K562 (cell line): ENCODE data around the gene ENTR1. TPM values are rescaled to one million over a fixed set of nuclear protein-coding genes. Genes with fewer than 3 reads are reported as not detected.

ENCODE experiments used
- BCOR ChIP-seq: fragments of 450-650 bp; IDR thresholded peaks from 2 replicates; pipeline ENCODE4 v1.6.1; 2016
- CBX5 ChIP-seq: IDR thresholded peaks from 2 replicates; pipeline ENCODE4 v1.6.1; 2014; ENCODE audit warnings: low read depth, borderline replicate concordance
- CHCHD3 ChIP-seq: fragments of 250-450 bp; sonication (Bioruptor Pico); IDR thresholded peaks from 2 replicates; pipeline ENCODE4 v2.1.2; 2022; ENCODE audit warnings: mild to moderate bottlenecking
- ELF1 ChIP-seq: fragments of 200-800 bp; sonication (Bioruptor generic); IDR thresholded peaks from 2 replicates; pipeline ENCODE4 v1.6.1; 2016; ENCODE audit warnings: missing genetic modification characterization, missing compliant biosample characterization
- HDAC1 ChIP-seq, 2 experiments: fragments of 450-650 bp; IDR thresholded peaks; 2 replicates each; pipeline ENCODE4 v1.6.1; 2016 to 2017; ENCODE audit warnings: inconsistent platforms in 1 of 2, mild to moderate bottlenecking in 1 of 2, moderate library complexity in 1 of 2
- KAT7 ChIP-seq: sonication (generic); formaldehyde crosslinking; IDR thresholded peaks from 2 replicates; pipeline ENCODE4 v1.8.0; 2022; ENCODE audit warnings: missing genetic modification reagents, mild to moderate bottlenecking, borderline replicate concordance
- MECOM ChIP-seq: fragments of 250-450 bp; sonication (Bioruptor Pico); IDR thresholded peaks from 2 replicates; pipeline ENCODE4 v1.8.0; 2022; ENCODE audit warnings: inconsistent platforms
- NR1H2 ChIP-seq: sonication (generic); formaldehyde crosslinking; IDR thresholded peaks from 2 replicates; pipeline ENCODE4 v1.4.0; 2020; ENCODE audit warnings: mild to moderate bottlenecking, missing genetic modification reagents
- POLR2AphosphoS2 ChIP-seq: IDR thresholded peaks from 2 replicates; pipeline ENCODE4 v1.6.1; 2012; ENCODE audit warnings: low read length, improper control_type of control experiment
- POLR2H ChIP-seq: IDR thresholded peaks from 2 replicates; pipeline ENCODE4 v1.6.1; 2016; ENCODE audit warnings: missing genetic modification characterization, low read depth, mild to moderate bottlenecking, control low read depth, missing compliant biosample characterization, moderate library complexity
- RB1 ChIP-seq: fragments of 450-650 bp; IDR thresholded peaks from 2 replicates; pipeline ENCODE4 v1.6.1; 2017; ENCODE audit warnings: low read depth, mild to moderate bottlenecking
- RBM17 ChIP-seq: fragments of 200-400 bp; formaldehyde crosslinking; IDR thresholded peaks from 2 replicates; pipeline ENCODE4 v1.6.1; 2017; ENCODE audit warnings: low read depth, mild to moderate bottlenecking, low read length, borderline replicate concordance
- ZNF431 ChIP-seq: sonication (generic); formaldehyde crosslinking; IDR thresholded peaks from 2 replicates; pipeline ENCODE4 v1.8.0; 2022; ENCODE audit warnings: mild to moderate bottlenecking, missing genetic modification reagents
- ZSCAN29 ChIP-seq: fragments of 450-650 bp; IDR thresholded peaks from 2 replicates; pipeline ENCODE4 v1.6.1; 2017
- polyA plus RNA-seq, 8 experiments: library from polyadenylated mRNA; depleted of rRNA in 4 of 8; stranded (reverse) in 5 of 8; unstranded in 3 of 8; fragments of >200 nt; fragmentation: Nextera tagmentation in 2 of 8; fragmentation: Illumina TruSeq in 1 of 8; extraction: Ambion mirVana in 2 of 8; extraction: Trizol in 1 of 8; gene quantifications; 2 replicates each; pipeline versions ENCODE4 v1.2.1 to v1.2.3, GENCODE V29; 2011 to 2014; ENCODE audit warnings: inconsistent platforms in 1 of 8, missing spikeins in 1 of 8
- total RNA-seq, 7 experiments: library from RNA; depleted of rRNA in 6 of 7; stranded (reverse); fragments of >200 nt in 6 of 7; fragmentation: Illumina TruSeq in 2 of 7; extraction: Trizol in 2 of 7; gene quantifications; 2 replicates each; pipeline versions ENCODE4 v1.2.1 to v1.2.3, GENCODE V29; 2011 to 2021; ENCODE audit warnings: low replicate concordance in 1 of 7
- TF ChIP-seq, protein P1 (sequence below): fragments of 150-350 bp; conservative IDR thresholded peaks from 2 replicates; pipeline ENCODE4 v1.6.1; 2014; ENCODE audit warnings: low read length
- TF ChIP-seq, protein P2 (sequence below): fragments of 450-650 bp; IDR thresholded peaks from 2 replicates; pipeline ENCODE4 v1.6.1; 2017; ENCODE audit warnings: mild to moderate bottlenecking, moderate library complexity
- TF ChIP-seq, protein P3 (sequence below): fragments of 250-450 bp; sonication (Bioruptor Pico); IDR thresholded peaks from 2 replicates; pipeline ENCODE4 v1.4.0; 2020; ENCODE audit warnings: mild to moderate bottlenecking, moderate library complexity
- TF ChIP-seq, protein P4 (sequence below): fragments of 250-450 bp; sonication (Bioruptor Pico); IDR thresholded peaks from 2 replicates; pipeline ENCODE4 v1.8.0; 2021; ENCODE audit warnings: borderline replicate concordance, mild to moderate bottlenecking, moderate library complexity; ENCODE audit not compliant: poor library complexity, severe bottlenecking
- TF ChIP-seq, protein P5 (sequence below): fragments of 450-650 bp; IDR thresholded peaks from 2 replicates; pipeline ENCODE4 v1.6.1; 2016; ENCODE audit warnings: missing biosample characterization, missing genetic modification characterization

Gene ENTR1
- total and polyA plus RNA-seq, 9 of the 15 experiments (the other 6 are each of a cell fraction or from before 2014, with no cell fraction given): 6.7 to 106 (median 72.6) TPM

DNA sequence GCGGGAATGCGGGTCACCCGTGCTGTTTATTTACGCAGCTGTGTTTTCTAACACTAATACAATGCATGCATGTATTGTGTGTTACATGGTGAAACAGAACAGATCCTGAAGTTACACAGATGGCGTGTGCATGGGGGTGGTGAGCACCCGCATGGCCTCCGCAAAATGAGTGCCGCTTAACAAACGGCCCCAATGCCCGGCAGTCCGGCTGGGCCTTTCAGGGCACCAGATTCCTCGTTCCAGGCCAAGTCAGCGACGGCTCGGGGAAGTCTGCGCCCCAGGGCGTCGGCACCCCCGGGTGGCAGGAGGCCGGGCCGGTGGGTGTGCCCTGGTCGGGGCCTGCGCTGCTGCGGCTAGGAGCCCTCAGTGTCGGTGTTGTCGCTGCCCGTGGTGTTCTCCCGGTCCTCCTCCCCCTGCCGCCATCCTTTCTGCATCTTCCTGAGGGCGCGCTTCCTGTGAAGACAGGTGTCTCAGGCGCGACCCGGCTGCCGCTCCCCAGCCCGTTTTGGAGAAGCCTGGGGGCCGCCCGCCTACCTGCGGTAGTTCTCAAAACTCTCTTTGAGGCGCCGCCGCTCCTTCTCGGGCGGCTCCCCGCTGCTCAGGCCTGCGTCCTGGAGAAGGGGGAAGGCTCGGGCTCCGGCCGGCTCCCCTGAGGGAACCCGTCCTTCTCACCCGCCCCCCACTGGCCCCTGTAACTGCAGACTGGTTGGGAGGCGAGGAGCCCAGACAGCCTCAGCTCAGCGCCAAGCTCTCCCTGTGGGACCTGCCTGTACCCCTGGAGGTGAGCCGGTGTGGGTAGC is 46.3 kb downstream of the ENTR1 start (continued):
- TF ChIP-seq KAT7 (no peak), RB1 (no peak), ZSCAN29 (no peak; the same call in 1 of the 2 replicates), ELF1 (tag) (peak; percentile 55), POLR2AphosphoS2 (0 out of 2 replicates have a peak, but pooled peaks have one; percentile 1), NR1H2 (no peak), CHCHD3 (CRISPR knock-in tag) (no peak), POLR2H (tag) (no peak), MECOM (no peak), HDAC1 (IDR thresholded peaks at IDR 0.05) (0 out of 4 replicates have a peak, but pooled peaks of 1 of the 2 experiments have one; percentile 3), ZNF431 (CRISPR knock-in tag) (no peak; the same call in 1 of the 2 replicates), BCOR (no peak), CBX5 (no peak), RBM17 (no peak)
- TF ChIP-seq, protein P1, sequence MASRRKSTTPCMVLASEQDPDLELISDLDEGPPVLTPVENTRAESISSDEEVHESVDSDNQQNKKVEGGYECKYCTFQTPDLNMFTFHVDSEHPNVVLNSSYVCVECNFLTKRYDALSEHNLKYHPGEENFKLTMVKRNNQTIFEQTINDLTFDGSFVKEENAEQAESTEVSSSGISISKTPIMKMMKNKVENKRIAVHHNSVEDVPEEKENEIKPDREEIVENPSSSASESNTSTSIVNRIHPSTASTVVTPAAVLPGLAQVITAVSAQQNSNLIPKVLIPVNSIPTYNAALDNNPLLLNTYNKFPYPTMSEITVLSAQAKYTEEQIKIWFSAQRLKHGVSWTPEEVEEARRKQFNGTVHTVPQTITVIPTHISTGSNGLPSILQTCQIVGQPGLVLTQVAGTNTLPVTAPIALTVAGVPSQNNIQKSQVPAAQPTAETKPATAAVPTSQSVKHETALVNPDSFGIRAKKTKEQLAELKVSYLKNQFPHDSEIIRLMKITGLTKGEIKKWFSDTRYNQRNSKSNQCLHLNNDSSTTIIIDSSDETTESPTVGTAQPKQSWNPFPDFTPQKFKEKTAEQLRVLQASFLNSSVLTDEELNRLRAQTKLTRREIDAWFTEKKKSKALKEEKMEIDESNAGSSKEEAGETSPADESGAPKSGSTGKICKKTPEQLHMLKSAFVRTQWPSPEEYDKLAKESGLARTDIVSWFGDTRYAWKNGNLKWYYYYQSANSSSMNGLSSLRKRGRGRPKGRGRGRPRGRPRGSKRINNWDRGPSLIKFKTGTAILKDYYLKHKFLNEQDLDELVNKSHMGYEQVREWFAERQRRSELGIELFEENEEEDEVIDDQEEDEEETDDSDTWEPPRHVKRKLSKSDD: no peak
- TF ChIP-seq, protein P2, sequence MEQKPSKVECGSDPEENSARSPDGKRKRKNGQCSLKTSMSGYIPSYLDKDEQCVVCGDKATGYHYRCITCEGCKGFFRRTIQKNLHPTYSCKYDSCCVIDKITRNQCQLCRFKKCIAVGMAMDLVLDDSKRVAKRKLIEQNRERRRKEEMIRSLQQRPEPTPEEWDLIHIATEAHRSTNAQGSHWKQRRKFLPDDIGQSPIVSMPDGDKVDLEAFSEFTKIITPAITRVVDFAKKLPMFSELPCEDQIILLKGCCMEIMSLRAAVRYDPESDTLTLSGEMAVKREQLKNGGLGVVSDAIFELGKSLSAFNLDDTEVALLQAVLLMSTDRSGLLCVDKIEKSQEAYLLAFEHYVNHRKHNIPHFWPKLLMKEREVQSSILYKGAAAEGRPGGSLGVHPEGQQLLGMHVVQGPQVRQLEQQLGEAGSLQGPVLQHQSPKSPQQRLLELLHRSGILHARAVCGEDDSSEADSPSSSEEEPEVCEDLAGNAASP: no peak
- TF ChIP-seq, protein P3, sequence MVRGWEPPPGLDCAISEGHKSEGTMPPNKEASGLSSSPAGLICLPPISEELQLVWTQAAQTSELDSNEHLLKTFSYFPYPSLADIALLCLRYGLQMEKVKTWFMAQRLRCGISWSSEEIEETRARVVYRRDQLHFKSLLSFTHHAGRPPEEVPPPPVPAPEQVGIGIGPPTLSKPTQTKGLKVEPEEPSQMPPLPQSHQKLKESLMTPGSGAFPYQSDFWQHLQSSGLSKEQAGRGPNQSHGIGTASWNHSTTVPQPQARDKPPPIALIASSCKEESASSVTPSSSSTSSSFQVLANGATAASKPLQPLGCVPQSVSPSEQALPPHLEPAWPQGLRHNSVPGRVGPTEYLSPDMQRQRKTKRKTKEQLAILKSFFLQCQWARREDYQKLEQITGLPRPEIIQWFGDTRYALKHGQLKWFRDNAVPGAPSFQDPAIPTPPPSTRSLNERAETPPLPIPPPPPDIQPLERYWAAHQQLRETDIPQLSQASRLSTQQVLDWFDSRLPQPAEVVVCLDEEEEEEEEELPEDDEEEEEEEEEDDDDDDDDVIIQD (CRISPR knock-in tag): no peak
- TF ChIP-seq, protein P4, sequence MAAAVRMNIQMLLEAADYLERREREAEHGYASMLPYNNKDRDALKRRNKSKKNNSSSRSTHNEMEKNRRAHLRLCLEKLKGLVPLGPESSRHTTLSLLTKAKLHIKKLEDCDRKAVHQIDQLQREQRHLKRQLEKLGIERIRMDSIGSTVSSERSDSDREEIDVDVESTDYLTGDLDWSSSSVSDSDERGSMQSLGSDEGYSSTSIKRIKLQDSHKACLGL (CRISPR knock-in tag): no peak
- TF ChIP-seq, protein P5, sequence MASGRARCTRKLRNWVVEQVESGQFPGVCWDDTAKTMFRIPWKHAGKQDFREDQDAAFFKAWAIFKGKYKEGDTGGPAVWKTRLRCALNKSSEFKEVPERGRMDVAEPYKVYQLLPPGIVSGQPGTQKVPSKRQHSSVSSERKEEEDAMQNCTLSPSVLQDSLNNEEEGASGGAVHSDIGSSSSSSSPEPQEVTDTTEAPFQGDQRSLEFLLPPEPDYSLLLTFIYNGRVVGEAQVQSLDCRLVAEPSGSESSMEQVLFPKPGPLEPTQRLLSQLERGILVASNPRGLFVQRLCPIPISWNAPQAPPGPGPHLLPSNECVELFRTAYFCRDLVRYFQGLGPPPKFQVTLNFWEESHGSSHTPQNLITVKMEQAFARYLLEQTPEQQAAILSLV (tag): no peak
